ENCODE measurements around the gene SOX8.

DNA sequence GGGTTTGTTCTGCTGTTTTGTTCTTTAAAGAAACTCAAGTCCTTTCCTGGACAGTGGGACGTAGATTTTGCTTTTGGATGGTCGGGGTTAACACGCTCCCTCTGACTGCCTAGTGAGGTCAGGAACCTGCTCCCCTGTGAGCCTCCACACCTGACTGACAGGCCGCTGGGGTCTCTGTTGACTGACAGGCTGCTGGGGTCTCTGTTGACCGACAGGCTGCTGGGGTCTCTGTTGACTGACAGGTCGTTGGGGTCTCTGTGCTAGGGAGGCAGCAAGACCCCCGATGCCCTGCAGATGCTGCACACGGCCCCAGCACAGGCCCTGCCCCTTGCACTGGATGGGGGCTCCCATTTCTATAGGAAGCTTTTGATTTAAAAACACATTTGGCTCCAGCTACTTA lies 44.3 kb upstream of the SOX8 start:
- TF ChIP-seq, protein P1, sequence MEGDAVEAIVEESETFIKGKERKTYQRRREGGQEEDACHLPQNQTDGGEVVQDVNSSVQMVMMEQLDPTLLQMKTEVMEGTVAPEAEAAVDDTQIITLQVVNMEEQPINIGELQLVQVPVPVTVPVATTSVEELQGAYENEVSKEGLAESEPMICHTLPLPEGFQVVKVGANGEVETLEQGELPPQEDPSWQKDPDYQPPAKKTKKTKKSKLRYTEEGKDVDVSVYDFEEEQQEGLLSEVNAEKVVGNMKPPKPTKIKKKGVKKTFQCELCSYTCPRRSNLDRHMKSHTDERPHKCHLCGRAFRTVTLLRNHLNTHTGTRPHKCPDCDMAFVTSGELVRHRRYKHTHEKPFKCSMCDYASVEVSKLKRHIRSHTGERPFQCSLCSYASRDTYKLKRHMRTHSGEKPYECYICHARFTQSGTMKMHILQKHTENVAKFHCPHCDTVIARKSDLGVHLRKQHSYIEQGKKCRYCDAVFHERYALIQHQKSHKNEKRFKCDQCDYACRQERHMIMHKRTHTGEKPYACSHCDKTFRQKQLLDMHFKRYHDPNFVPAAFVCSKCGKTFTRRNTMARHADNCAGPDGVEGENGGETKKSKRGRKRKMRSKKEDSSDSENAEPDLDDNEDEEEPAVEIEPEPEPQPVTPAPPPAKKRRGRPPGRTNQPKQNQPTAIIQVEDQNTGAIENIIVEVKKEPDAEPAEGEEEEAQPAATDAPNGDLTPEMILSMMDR (IDR thresholded peaks at IDR 0.05): no peak
- TF ChIP-seq POLR2AphosphoS5 (IDR thresholded peaks at IDR 0.05; ENCODE audit: insufficient read depth in 1 of 2, low read depth in 1 of 2) (no peak), POLR2A (IDR thresholded peaks at IDR 0.05) (no peak)
